PC-9 (cell line): ENCODE results near the gene NMNAT3.

Experiments
- CTCF ChIP-seq: fragments of 200-600 bp; sonication (generic); conservative IDR thresholded peaks from 2 replicates; pipeline ENCODE4 v1.6.1; 2017; ENCODE audit warnings: mixed run types, antibody characterized with exemption, mild to moderate bottlenecking, moderate library complexity
- EZH2 ChIP-seq: fragments of 200-600 bp; sonication (generic); IDR thresholded peaks from 2 replicates; pipeline ENCODE4 v1.8.0; 2017; ENCODE audit warnings: antibody characterized with exemption, low read depth

- TF ChIP-seq CTCF (no peak), EZH2 (no peak)
These were observed 17.9 kb upstream of the NMNAT3 start for GRCh38 chr3:139695426-139696313.
